Measurements from ENCODE around the gene PKNOX1. TPM values are rescaled to one million over a fixed set of nuclear protein-coding genes. Genes with fewer than 3 reads are reported as not detected.
"Not testable (repeated sequence)": the region's sequence is repeated elsewhere in the genome, so short reads cannot be mapped to it uniquely, and the experiment has no call there.

Gene PKNOX1
- total RNA-seq, 1 experiment from 2014 or later = 29.9 TPM

GRCh38 chr21:42951193-42951592 is 23.2 kb upstream of the PKNOX1 start:
- DNase-seq (ENCODE audit: low read depth) = not testable (repeated sequence)

- DNase-seq (ENCODE audit: low read depth) = no peak
These were observed 17.3 kb upstream of the PKNOX1 start for GRCh38 chr21:42956824-42957630.

DNA sequence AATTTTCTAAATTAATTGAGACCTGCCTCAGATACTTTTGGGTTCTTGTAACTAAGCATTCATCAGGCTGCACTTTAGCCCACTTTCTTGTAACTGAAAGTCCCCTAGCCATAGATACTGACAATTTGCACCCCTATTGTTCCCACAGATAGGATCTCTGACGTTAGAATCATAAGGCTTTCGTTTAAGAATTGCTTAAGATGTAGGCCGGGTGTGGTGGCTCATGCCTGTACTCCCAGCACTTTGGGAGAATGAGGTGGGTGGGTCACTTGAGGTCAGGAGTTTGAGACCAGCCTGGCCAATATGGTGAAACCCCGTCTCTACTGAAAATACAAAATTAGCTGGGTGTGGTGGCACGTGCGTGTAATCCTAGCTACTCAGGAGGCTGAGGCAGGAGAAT is 16.2 kb upstream of the PKNOX1 start:
- not testable (repeated sequence) for DNase-seq (ENCODE audit: low read depth)

DNA sequence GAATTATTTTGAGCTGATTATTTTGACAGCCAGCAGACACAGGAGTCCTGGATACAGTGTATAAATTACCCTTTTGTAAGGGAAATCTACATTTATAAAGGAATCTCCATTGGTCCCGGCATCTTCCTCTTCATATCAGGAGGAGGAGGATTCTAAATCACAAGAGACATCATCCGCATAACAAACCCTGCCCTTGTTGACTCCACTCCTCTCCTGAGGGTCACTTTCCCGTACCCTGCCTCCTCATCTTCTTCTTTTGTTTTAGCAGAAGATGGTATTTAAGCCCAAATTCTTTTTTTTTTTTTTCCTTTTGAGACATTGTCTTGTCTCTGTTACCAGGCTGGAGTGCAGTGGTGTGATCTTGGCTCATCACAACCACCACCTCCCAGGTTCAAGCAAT is 14.6 kb upstream of the PKNOX1 start:
- no peak for DNase-seq (ENCODE audit: low read depth)

- DNase-seq (ENCODE audit: low read depth) = no peak
These were observed 11.9 kb upstream of the PKNOX1 start for GRCh38 chr21:42962380-42963007.

- DNase-seq (ENCODE audit: low read depth) = no peak
These were observed 10.3 kb upstream of the PKNOX1 start for GRCh38 chr21:42964086-42964485.

- no peak for DNase-seq (ENCODE audit: low read depth)
These were observed 9.7 kb upstream of the PKNOX1 start for GRCh38 chr21:42964546-42965210.

DNA sequence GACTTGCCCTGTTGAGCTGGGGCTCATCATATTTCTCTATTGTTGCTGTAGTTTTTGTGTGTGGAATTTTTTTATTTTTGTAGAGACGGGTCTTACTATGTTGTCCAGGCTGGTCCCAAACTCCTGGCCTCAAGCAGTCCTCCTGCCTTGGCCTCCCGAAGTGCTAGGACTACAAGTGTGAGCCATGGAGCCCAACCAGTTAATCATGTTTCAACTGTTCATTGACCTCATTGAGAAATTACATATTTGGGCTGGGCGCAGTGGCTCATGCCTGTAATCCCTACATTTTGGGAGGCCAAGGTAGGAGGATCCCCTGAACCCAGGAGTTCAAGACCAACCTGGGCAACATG is 9.2 kb upstream of the PKNOX1 start:
- DNase-seq (ENCODE audit: low read depth) = no peak

DNA sequence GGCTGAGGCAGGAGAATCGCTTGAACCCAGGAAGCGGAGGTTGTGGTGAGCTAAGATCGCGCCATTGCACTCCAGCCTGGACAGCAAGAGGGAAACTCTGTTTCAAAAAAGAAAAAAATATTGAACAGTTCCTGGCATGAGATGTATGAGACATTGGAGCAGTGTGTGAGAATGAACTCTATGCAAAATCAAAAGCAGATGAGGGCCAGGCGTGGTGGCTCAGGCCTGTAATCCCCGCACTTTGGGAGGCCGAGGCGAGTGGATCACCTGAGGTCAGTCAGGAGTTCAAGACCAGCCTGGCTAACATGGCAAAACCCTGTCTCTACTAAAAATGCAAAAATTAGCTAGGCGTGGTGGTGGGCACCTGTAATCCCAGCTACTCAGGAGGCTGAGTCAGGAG is 6.7 kb upstream of the PKNOX1 start:
- DNase-seq (ENCODE audit: low read depth) = not testable (repeated sequence)

GRCh38 chr21:42969193-42969600 is 5.2 kb upstream of the PKNOX1 start:
- no peak for DNase-seq (ENCODE audit: low read depth)

GRCh38 chr21:42970946-42971653 is 3.3 kb upstream of the PKNOX1 start:
- no peak for DNase-seq (ENCODE audit: low read depth)

- DNase-seq (ENCODE audit: low read depth) = no peak
These were observed 2.5 kb upstream of the PKNOX1 start for GRCh38 chr21:42971897-42972275.

GRCh38 chr21:42973309-42973990 is 912 bp upstream of the PKNOX1 start:
- no peak for DNase-seq (ENCODE audit: low read depth)

DNA sequence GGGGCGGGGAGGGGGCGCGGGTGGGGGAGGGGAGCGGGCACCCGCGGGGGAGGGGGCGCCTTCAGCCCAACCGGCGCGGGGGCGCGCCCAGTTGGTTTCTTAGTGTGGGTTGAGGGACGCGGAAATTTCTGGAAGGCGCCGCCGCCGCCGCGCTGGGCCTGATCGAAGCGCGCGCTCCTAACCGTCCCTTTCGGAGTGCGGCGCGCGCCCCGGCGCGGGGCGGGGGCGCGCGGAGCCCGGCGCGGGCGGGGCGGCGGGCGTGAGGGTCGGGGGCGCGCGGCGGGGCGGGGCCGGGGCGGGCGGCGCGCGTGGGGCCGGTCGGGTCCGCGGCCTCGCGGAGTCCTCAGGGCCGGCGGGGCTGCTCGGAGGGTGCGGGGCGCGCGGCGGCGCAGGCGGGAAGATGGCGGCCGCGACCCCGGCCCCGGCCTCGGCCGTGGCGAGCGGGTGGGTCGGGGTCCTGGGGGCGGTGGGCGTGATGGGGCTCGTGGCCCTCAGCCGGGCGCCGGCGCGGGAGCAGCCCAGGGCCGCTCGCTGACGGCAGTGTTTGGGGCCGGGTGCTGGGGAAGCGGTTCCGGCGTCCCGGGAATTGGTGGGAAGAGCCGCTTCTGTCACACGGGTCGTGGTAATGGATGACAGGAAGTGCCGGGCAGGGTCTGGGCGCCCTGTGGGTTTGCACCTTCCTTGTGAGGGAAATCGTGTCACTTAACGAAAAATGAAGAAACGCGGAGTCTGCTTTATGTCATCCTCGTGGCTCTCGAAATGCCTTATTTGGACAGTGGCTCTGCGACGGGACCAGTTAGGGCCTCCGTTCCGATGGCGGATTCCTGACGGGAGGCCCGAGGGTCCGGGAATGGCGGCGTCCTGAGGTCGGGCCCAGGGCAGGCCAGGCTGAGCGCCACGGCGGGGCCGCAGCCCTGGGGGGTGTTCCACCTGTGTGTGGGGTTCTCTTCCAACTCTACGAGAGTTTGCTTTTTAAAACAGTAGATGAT is 764 bp downstream of the PKNOX1 start:
- DNase-seq (ENCODE audit: low read depth) = peak; percentile 38

DNA sequence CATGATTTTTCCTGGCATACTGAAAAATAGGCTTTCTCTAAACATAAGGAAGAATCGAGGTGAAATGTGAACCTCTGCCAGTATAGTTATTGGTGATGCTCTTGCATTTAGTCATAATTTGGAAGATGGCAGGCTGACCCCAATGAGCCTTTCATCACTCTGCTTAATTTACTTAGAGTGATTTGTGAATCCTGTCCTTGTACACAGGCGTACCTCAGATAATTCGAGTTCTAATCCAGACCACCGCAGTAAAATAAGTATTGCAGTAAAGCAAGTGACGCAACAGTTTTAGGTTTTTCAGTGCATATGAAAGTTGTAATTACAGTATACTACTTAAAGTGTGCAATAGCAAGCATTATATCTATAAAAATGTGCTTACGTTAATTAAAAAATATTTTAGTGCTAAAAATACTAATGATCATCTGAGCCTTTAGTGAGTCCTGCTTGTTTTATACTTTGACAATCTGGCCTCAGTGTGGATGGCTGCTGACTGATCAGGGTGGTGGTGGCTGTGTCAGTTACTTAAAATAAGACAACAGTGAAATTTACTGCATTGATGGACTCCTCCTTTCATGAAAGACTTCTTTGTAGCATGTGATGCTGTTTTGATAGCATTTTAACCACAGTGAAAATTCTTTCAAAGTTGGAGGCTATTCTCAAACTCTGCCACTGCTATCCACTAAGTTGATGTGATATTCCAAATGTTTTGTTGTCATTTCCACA is 1.7 kb downstream of the PKNOX1 start:
- DNase-seq (ENCODE audit: low read depth) = no peak

- DNase-seq (ENCODE audit: low read depth) = no peak
These were observed 6.2 kb downstream of the PKNOX1 start for GRCh38 chr21:42980312-42981213.

GRCh38 chr21:42981214-42981523 is 6.8 kb downstream of the PKNOX1 start:
- DNase-seq (ENCODE audit: low read depth) = no peak

DNA sequence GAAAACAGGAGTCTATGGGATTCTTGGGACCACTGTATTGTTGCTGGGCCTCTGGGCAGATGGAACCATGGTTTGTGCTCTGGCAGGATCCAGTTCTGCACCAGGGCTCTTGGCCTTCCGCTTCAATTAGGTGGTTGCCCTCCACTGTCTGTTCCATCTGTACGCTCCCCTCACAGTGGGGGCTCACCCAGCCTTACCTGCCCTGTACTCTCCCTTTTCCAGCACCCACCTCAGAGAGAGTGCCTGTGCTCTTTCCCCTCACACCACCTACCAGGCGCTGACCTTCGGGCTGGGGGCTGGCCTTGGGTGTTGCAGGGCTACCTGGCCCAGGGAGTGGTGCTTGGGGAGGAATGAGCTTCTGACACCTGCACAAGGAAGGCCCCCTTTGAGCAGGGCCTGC is 7.5 kb downstream of the PKNOX1 start:
- DNase-seq (ENCODE audit: low read depth) = no peak

DNA sequence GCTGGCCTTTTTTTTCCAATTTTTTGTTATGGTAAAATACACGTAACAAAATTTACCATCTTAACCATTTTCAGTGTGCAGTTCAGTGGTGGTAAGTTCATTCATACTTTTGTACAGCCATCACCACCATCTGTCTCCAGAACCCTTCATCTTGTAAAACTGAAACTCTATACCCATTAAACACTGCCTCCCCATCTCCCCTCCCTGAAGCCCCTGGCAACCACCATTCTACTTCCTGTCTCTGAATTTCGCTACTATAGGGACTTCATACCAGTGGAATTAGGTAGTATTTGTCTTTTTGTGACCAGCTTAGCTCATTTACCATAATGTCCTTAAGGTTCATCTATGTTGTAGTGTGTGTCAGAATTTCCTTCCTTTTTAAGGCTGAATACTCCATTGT is 8.7 kb downstream of the PKNOX1 start:
- DNase-seq (ENCODE audit: low read depth) = no peak
